Activated CD8-positive, alpha-beta memory T cell treated with anti-CD3 and anti-CD28 coated beads for 48 hours (primary cell): Measurements from ENCODE around the gene EVPLL.
"Not testable (repeated sequence)": the region's sequence is repeated elsewhere in the genome, so short reads cannot be mapped to it uniquely, and the experiment has no call there.

Experiments used
- DNase-seq, 3 experiments: peaks; one replicate each; pipeline ENCODE4 v3.0.0-alpha.2; 2020; ENCODE audit warnings: low read depth in 2 of 3, low spot score in 2 of 3

EVPLL gene

GRCh38 chr17:18422464-18422863 lies 44.9 kb downstream of the EVPLL start:
- not testable (repeated sequence) for DNase-seq

- DNase-seq = not testable (repeated sequence)
Observed at GRCh38 chr17:18423015-18423414, 45.4 kb downstream of the EVPLL start.

- not testable (repeated sequence) for DNase-seq
Observed at GRCh38 chr17:18425593-18425992, 48.0 kb downstream of the EVPLL start.

GRCh38 chr17:18426639-18427038 lies 49.1 kb downstream of the EVPLL start:
- not testable (repeated sequence) for DNase-seq

GRCh38 chr17:18432206-18432605 lies 54.6 kb downstream of the EVPLL start:
- not testable (repeated sequence) for DNase-seq
